ENCODE measurements around the gene SH2D1B.
A peak's percentile ranks its signal among the peaks of the same experiment; 100 is the strongest.

Gene SH2D1B

GRCh38 chr1:162398999-162399580 lies 12.8 kb downstream of the SH2D1B start:
- no peak for DNase-seq (ENCODE audit: low spot score)

GRCh38 chr1:162397943-162398560 lies 13.9 kb downstream of the SH2D1B start:
- no peak for DNase-seq (ENCODE audit: low spot score)

- DNase-seq (ENCODE audit: low spot score): no peak
These were observed 14.9 kb downstream of the SH2D1B start for GRCh38 chr1:162397039-162397448.

- no peak for DNase-seq (ENCODE audit: low spot score)
These were observed 15.6 kb downstream of the SH2D1B start for GRCh38 chr1:162396201-162396906.

- no peak for DNase-seq (ENCODE audit: low spot score)
These were observed 20.0 kb downstream of the SH2D1B start for GRCh38 chr1:162391790-162392563.

GRCh38 chr1:162390396-162391185 lies 21.3 kb downstream of the SH2D1B start:
- no peak for DNase-seq (ENCODE audit: low spot score)

- no peak for DNase-seq (ENCODE audit: low spot score)
These were observed 22.0 kb downstream of the SH2D1B start for GRCh38 chr1:162389971-162390370.

GRCh38 chr1:162389021-162389818 lies 22.7 kb downstream of the SH2D1B start:
- no peak for DNase-seq (ENCODE audit: low spot score)

- no peak for DNase-seq (ENCODE audit: low spot score)
These were observed 23.3 kb downstream of the SH2D1B start for GRCh38 chr1:162388615-162389014.

- DNase-seq (ENCODE audit: low spot score): no peak
These were observed 23.8 kb downstream of the SH2D1B start for GRCh38 chr1:162388083-162388594.

GRCh38 chr1:162387226-162388082 lies 24.5 kb downstream of the SH2D1B start:
- DNase-seq (ENCODE audit: low spot score): no peak

- no peak for DNase-seq (ENCODE audit: low spot score)
These were observed 25.4 kb downstream of the SH2D1B start for GRCh38 chr1:162386292-162387225.

GRCh38 chr1:162385702-162386101 lies 26.2 kb downstream of the SH2D1B start:
- DNase-seq (ENCODE audit: low spot score): no peak

- DNase-seq (ENCODE audit: low spot score): no peak
These were observed 26.7 kb downstream of the SH2D1B start for GRCh38 chr1:162385280-162385623.

GRCh38 chr1:162384601-162385279 lies 27.2 kb downstream of the SH2D1B start:
- DNase-seq (ENCODE audit: low spot score): no peak

GRCh38 chr1:162384116-162384515 lies 27.8 kb downstream of the SH2D1B start:
- peak; percentile 58 for DNase-seq (ENCODE audit: low spot score)

GRCh38 chr1:162383516-162383915 lies 28.4 kb downstream of the SH2D1B start:
- DNase-seq (ENCODE audit: low spot score): no peak

- DNase-seq (ENCODE audit: low spot score): no peak
These were observed 28.8 kb downstream of the SH2D1B start for GRCh38 chr1:162383091-162383490.
